Measurements from ENCODE around the gene MPLKIP.

- TF ChIP-seq CTCF (IDR thresholded peaks at IDR 0.05; ENCODE audit: low read length) (no peak), EZH2phosphoT487 (IDR thresholded peaks at IDR 0.05; ENCODE audit: low read length) (no peak), EZH2 (optimal IDR thresholded peaks at IDR 0.05; ENCODE audit: low read depth, low read length) (no peak)
Observed at GRCh38 chr7:40095230-40095629, 39.2 kb downstream of the MPLKIP start.
